ENCODE data around the gene SLC16A4.
A peak's percentile ranks its signal among the peaks of the same experiment; 100 is the strongest.

SLC16A4 gene

DNA sequence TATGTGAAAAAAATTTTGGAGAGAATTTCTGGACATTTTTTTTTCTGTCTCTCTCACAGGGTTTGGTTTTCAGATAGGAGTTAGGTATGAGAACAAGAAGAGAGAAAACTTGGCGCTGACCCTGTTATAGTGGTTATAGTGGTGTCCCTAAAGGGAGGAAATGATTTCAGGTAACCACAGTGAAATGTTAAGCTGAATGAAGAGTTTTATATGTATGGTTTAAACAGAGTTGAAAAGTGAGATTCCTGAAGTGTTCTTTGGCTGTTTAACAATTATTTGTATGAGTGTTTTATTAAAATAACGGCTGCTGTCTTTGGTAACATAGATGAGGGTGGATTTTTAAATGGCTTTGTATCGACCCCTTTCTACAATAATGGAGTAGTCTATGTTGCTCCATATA, 45.3 kb downstream of the SLC16A4 start:
- Mint-ChIP-seq H3K27ac (peak overlapping the region in 1 of 3 experiments; percentile 68), H3K27me3 (ENCODE audit: low read depth) (no peaks in the 10 kb centered on the region), H3K36me3 (ENCODE audit: low read depth) (peaks cover 65% of the 10 kb centered on the region), H3K4me1 (peaks cover 86% of the 10 kb centered on the region), H3K9me3 (no peaks in the 10 kb centered on the region), H3K4me3 (peak overlapping the region in 2 of 3 experiments; percentile 5 to 26)
- TF ChIP-seq, protein P1, sequence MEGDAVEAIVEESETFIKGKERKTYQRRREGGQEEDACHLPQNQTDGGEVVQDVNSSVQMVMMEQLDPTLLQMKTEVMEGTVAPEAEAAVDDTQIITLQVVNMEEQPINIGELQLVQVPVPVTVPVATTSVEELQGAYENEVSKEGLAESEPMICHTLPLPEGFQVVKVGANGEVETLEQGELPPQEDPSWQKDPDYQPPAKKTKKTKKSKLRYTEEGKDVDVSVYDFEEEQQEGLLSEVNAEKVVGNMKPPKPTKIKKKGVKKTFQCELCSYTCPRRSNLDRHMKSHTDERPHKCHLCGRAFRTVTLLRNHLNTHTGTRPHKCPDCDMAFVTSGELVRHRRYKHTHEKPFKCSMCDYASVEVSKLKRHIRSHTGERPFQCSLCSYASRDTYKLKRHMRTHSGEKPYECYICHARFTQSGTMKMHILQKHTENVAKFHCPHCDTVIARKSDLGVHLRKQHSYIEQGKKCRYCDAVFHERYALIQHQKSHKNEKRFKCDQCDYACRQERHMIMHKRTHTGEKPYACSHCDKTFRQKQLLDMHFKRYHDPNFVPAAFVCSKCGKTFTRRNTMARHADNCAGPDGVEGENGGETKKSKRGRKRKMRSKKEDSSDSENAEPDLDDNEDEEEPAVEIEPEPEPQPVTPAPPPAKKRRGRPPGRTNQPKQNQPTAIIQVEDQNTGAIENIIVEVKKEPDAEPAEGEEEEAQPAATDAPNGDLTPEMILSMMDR (IDR thresholded peaks at IDR 0.05; ENCODE audit: unreplicated experiment in 3 of 3) = no peak

GRCh38 chr1:110344152-110344551, 46.7 kb downstream of the SLC16A4 start:
- H3K4me1 Mint-ChIP-seq = peaks cover 85% of the 10 kb centered on the region

DNA sequence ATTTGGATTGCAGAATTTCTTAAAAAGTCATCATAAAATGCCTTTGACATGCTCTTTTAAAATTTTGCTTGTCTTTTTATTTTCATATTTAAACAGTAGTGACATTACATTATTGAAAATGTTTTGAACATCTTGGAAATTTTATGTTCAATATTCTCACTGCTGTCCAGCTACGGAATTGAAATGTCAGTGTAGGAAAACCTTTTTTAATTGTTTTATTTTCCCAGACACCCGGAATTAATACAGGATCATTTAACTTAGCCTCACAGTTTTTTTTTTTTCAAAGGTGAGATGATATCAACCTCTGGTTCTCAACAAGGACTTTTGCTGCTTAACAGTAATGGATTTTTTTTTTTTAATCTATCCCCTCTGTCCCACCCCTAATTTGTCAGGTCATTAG, 47.6 kb downstream of the SLC16A4 start:
- Mint-ChIP-seq H3K27ac (no peak overlapping the region), H3K4me1 (peaks cover 76% of the 10 kb centered on the region)

More at GRCh38 chr1:110344152-110344551, 46.7 kb downstream of the SLC16A4 start:
- Mint-ChIP-seq H3K36me3 (ENCODE audit: low read depth) (peaks cover 67% of the 10 kb centered on the region), H3K27ac (no peak overlapping the region), H3K4me3 (peak overlapping the region; percentile 63 to 70 (median 66)), H3K9me3 (no peaks in the 10 kb centered on the region), H3K27me3 (ENCODE audit: low read depth) (no peaks in the 10 kb centered on the region)
- TF ChIP-seq, protein P1 (IDR thresholded peaks at IDR 0.05; ENCODE audit: unreplicated experiment in 3 of 3) = no peak

GRCh38 chr1:110341872-110342331, 48.9 kb downstream of the SLC16A4 start:
- Mint-ChIP-seq H3K27ac (no peak overlapping the region), H3K27me3 (ENCODE audit: low read depth) (no peaks in the 10 kb centered on the region), H3K4me1 (peaks cover 64% of the 10 kb centered on the region), H3K9me3 (no peaks in the 10 kb centered on the region), H3K4me3 (no peak overlapping the region), H3K36me3 (ENCODE audit: low read depth) (peaks cover 57% of the 10 kb centered on the region)
- TF ChIP-seq, protein P1 (IDR thresholded peaks at IDR 0.05; ENCODE audit: unreplicated experiment in 3 of 3) = no peak

More for the DNA sequence above, 47.6 kb downstream of the SLC16A4 start:
- Mint-ChIP-seq H3K27me3 (ENCODE audit: low read depth) (no peaks in the 10 kb centered on the region), H3K4me3 (peak overlapping the region; percentile 63 to 73 (median 70)), H3K9me3 (no peaks in the 10 kb centered on the region), H3K36me3 (ENCODE audit: low read depth) (peaks cover 64% of the 10 kb centered on the region)
- TF ChIP-seq, protein P1 (IDR thresholded peaks at IDR 0.05; ENCODE audit: unreplicated experiment in 3 of 3) = no peak

- H3K27ac Mint-ChIP-seq = no peak overlapping the region
- H3K27me3 Mint-ChIP-seq (ENCODE audit: low read depth) = no peaks in the 10 kb centered on the region
- no peaks in the 10 kb centered on the region for H3K9me3 Mint-ChIP-seq
- H3K4me3 Mint-ChIP-seq = no peak overlapping the region
- TF ChIP-seq, protein P1 (IDR thresholded peaks at IDR 0.05; ENCODE audit: unreplicated experiment in 3 of 3) = no peak
- H3K36me3 Mint-ChIP-seq (ENCODE audit: low read depth) = peaks cover 52% of the 10 kb centered on the region
- H3K4me1 Mint-ChIP-seq = peaks cover 62% of the 10 kb centered on the region
These were observed 49.5 kb downstream of the SLC16A4 start for GRCh38 chr1:110341146-110341871.

GRCh38 chr1:110340207-110340468, 50.7 kb downstream of the SLC16A4 start:
- TF ChIP-seq, protein P1 (IDR thresholded peaks at IDR 0.05; ENCODE audit: unreplicated experiment in 3 of 3) = no peak
- Mint-ChIP-seq H3K27ac (no peak overlapping the region), H3K27me3 (ENCODE audit: low read depth) (no peaks in the 10 kb centered on the region), H3K4me3 (no peak overlapping the region), H3K4me1 (peaks cover 50% of the 10 kb centered on the region), H3K36me3 (ENCODE audit: low read depth) (peaks cover 42% of the 10 kb centered on the region), H3K9me3 (no peaks in the 10 kb centered on the region)

Measured in nephron (organoid).